ENCODE measurements around the gene NRG2.

DNA sequence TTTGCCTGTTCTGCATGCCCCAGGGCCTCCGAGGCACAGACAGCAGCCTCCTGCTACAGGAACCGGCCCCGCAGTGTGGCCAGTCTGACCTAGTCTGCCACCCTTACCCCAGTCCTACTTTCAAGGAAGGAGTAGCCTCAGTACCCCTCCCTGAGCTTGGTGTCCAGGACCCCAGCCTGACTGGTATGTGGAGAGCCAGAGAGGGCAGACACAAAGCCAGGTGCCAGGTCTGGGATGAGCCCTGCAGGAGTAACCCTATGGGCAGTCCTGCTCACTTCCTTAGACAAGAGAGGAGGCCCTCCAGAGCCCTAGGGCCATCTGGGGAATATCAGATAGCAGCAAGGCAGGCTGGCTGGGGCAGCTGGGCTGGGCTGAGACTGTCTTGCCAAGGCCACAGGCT is 67.8 kb downstream of the NRG2 start:
- TF ChIP-seq, protein P1, sequence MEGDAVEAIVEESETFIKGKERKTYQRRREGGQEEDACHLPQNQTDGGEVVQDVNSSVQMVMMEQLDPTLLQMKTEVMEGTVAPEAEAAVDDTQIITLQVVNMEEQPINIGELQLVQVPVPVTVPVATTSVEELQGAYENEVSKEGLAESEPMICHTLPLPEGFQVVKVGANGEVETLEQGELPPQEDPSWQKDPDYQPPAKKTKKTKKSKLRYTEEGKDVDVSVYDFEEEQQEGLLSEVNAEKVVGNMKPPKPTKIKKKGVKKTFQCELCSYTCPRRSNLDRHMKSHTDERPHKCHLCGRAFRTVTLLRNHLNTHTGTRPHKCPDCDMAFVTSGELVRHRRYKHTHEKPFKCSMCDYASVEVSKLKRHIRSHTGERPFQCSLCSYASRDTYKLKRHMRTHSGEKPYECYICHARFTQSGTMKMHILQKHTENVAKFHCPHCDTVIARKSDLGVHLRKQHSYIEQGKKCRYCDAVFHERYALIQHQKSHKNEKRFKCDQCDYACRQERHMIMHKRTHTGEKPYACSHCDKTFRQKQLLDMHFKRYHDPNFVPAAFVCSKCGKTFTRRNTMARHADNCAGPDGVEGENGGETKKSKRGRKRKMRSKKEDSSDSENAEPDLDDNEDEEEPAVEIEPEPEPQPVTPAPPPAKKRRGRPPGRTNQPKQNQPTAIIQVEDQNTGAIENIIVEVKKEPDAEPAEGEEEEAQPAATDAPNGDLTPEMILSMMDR (IDR thresholded peaks at IDR 0.05) = no peak
- no peak for TF ChIP-seq POLR2A (IDR thresholded peaks at IDR 0.05)
